Measurements from ENCODE around the gene EEF1A1. TPM values are rescaled to one million over a fixed set of nuclear protein-coding genes. Genes with fewer than 3 reads are reported as not detected.

Gene EEF1A1
- total RNA-seq, 1 donor: 21,603 TPM

DNA sequence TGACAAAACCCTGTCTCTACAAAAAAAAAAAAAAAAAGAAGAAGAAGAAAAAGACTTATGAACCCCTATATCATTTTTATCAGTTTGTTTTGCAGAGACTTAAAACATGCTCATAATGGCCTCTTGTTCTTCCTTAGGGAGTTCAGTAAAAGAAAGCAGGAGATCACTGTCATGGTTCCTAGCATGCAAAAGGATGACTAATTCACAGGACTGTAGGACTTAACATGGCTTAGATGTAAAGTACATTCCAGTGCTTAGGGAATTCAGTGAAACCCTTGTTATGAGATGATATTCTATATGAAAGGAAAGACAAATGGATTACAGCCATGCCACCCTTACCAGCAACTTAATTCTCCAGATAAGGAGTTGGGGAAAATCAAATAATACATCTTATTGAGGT, 29.5 kb downstream of the EEF1A1 start:
- DNase-seq (ENCODE audit: low read depth): no peak
- no peak overlapping the region for H3K4me3 ChIP-seq (ENCODE audit: low read depth, low read length)
- TF ChIP-seq, protein P1, sequence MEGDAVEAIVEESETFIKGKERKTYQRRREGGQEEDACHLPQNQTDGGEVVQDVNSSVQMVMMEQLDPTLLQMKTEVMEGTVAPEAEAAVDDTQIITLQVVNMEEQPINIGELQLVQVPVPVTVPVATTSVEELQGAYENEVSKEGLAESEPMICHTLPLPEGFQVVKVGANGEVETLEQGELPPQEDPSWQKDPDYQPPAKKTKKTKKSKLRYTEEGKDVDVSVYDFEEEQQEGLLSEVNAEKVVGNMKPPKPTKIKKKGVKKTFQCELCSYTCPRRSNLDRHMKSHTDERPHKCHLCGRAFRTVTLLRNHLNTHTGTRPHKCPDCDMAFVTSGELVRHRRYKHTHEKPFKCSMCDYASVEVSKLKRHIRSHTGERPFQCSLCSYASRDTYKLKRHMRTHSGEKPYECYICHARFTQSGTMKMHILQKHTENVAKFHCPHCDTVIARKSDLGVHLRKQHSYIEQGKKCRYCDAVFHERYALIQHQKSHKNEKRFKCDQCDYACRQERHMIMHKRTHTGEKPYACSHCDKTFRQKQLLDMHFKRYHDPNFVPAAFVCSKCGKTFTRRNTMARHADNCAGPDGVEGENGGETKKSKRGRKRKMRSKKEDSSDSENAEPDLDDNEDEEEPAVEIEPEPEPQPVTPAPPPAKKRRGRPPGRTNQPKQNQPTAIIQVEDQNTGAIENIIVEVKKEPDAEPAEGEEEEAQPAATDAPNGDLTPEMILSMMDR (IDR thresholded peaks at IDR 0.05; ENCODE audit: insufficient read depth, low read length): no peak

DNA sequence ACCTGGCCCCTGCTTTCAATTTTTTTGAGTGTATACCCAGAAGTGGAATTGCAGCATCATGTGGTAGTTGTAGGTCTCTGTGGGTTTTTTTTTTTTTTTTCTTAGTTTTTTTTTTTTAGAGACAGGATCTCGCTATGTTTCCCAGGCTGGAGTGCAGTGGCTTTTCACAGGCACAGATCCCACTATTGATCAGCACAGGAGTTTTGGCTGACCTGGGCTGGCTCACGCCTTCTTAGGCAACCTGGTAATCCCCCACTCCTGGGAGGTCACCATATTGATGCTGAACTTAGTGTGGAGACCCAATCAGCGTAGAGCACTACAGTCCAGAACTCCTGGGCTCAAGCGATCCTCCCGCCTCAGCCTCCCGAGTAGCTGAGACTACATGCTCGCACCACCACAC, 33.4 kb downstream of the EEF1A1 start:
- no peak overlapping the region for H3K4me3 ChIP-seq (ENCODE audit: low read depth, low read length)
- TF ChIP-seq, protein P1 (IDR thresholded peaks at IDR 0.05; ENCODE audit: insufficient read depth, low read length): no peak
- no peak for DNase-seq (ENCODE audit: low read depth)

DNA sequence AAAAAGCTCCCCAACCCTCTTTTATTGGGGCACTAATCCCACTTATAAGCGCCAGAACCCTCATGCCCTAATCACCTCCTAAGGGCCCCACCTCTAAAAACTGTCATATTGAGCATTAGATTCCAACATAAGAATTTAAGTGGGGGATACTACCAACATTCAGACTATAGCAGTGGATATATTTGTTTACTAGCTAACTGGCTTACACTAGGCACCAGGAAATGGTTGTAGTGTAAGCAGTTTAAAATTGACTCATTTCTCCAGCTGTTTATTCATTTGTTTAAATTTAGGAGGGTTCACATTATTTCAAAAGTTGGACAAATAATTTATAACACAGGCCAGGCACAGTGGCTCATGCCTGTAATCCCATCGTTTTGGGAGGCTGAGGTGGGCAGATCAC, 36.4 kb downstream of the EEF1A1 start:
- TF ChIP-seq, protein P1 (IDR thresholded peaks at IDR 0.05; ENCODE audit: insufficient read depth, low read length): no peak
- no peak overlapping the region for H3K4me3 ChIP-seq (ENCODE audit: low read depth, low read length)
- no peak for DNase-seq (ENCODE audit: low read depth)

DNA sequence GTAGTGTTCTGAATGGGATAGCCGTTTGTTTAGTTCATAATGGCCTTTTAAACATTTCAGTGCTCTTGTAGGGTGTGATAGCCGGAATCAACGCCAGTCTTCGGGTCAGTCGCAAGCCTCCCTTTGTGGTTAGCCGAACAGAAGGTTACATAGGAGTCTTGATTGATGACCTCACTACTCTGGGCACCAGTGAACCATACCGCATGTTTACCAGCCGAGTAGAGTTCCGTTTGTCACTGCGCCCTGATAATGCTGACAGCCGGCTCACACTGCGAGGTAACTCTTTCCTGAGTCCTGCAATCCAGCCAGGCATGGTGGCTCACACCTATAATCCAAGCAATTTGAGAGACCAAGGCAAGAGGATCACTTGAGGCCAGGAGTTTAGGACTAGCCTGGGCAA, 38.9 kb downstream of the EEF1A1 start:
- DNase-seq (ENCODE audit: low read depth): no peak

DNA sequence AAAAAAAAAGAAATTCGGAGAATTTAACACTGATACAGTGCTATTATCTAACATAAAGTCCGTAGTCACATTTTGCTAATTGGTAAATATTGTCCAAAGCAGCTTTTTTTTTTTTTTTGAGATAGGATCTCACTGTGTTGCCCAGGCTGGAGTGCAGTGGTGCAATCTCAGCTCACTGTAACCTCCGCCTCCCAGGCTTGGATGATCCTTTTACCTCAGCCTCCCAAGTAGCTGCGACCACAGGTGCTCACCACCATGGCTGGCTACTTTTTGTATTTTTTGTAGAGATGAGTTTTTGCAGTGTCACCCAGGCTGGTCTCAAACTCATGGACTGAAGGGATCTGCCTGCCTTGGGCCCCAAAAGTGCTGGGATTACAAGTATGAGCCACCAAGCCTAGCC, 43.4 kb downstream of the EEF1A1 start:
- no peak for DNase-seq (ENCODE audit: low read depth)
- TF ChIP-seq, protein P1 (IDR thresholded peaks at IDR 0.05; ENCODE audit: insufficient read depth, low read length): no peak
- no peak overlapping the region for H3K4me3 ChIP-seq (ENCODE audit: low read depth, low read length)

More for the DNA sequence above, 38.9 kb downstream of the EEF1A1 start:
- no peak overlapping the region for H3K4me3 ChIP-seq (ENCODE audit: low read depth, low read length)
- TF ChIP-seq, protein P1 (IDR thresholded peaks at IDR 0.05; ENCODE audit: insufficient read depth, low read length): no peak

- TF ChIP-seq, protein P1 (IDR thresholded peaks at IDR 0.05; ENCODE audit: insufficient read depth, low read length): no peak
- DNase-seq (ENCODE audit: low read depth): no peak
These were observed 44.1 kb downstream of the EEF1A1 start for GRCh38 chr6:73476723-73477122.

DNA sequence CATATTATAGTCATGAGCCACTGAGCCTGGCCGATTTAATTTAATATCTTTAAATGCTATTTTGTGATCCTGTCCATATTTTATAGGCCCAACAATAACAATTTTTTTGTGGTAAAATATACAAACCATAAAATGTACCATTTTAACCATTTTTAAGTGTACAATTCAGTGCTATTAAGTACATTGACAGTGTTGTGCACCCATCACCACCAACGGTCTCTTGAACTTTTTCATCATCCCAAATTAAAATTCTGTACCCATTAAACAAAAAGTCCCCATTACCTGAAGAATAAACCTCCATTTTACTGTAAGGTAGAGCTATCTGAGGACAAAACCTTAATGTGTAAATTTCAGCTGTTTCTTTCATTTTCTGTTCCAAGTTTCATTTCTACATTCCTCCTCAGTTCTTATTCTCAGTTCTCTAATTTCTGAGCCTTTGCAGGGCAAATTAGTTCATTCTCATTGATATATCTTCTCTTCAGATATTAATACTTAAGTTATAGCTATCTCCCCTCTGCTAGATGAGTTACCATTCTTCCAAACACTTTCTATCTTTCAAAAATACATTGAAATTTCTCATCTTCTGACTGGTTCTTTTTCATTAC, 49.0 kb downstream of the EEF1A1 start:
- no peak overlapping the region for H3K4me3 ChIP-seq (ENCODE audit: low read depth, low read length)
- no peak for DNase-seq (ENCODE audit: low read depth)
- TF ChIP-seq, protein P1 (IDR thresholded peaks at IDR 0.05; ENCODE audit: insufficient read depth, low read length): no peak

More at GRCh38 chr6:73476723-73477122, 44.1 kb downstream of the EEF1A1 start:
- H3K4me3 ChIP-seq (ENCODE audit: low read depth, low read length): no peak overlapping the region

Data from fibroblast of the aortic adventitia (primary cell).